AG10803 (cell line): ENCODE data around the gene HMGB1.
"Not testable (repeated sequence)": the region's sequence is repeated elsewhere in the genome, so short reads cannot be mapped to it uniquely, and the experiment has no call there.

Source experiments
- DNase-seq: peaks from one replicate; pipeline ENCODE4 v3.0.0; 2010; ENCODE audit warnings: low read depth
- H3K4me3 ChIP-seq: 2 replicates; pipeline ENCODE4 v1.5.1; 2011; ENCODE audit warnings: mild to moderate bottlenecking, low read length, control low read depth
- CTCF ChIP-seq: conservative IDR thresholded peaks from 2 replicates; pipeline ENCODE4 v1.5.1; 2011; ENCODE audit warnings: mild to moderate bottlenecking, low read length, control low read depth, inconsistent platforms

HMGB1 gene

GRCh38 chr13:30443957-30444404 lies 21.8 kb downstream of the HMGB1 start:
- no peak overlapping the region for H3K4me3 ChIP-seq

DNA sequence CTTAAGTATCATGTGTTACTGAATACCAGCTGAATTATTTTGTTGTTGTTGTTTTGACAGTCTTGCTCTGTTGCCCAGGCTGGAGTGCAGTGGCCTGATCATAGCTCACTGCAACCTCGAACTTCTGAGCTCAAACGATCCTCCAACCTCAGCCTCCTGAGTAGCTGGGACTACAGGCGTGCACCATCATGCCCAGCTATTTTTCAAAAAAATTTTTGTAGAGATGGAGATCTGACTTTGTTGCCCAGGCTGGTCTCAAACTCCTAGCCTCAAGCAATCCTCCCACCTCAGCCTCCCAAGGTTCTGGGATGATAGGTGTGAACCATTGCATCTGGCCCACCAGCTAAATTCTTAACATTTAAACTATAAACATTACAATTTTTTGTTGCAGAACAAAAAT lies 22.2 kb downstream of the HMGB1 start:
- DNase-seq, H3K4me3 ChIP-seq: not testable (repeated sequence)

More at GRCh38 chr13:30443957-30444404, 21.8 kb downstream of the HMGB1 start:
- no peak for TF ChIP-seq CTCF
- no peak for DNase-seq

DNA sequence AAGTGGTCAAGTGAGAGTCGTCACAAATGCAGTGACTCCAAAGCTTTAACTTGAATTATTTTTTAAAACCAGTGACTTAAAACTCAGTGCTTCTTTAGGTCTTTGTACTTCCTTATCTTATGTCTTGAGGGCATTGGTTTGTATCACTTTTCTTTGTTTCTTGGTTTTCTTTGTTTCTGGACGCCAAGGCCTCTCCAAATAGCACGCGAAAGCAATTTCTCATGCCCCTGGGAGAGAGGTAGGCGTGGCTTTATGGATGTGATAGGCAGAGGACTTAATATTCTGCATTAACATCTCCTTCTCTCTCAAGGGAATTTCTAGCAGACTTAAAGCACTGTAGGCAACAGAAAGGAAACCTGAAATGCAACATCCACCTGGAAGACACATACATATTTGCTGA lies 22.8 kb downstream of the HMGB1 start:
- H3K4me3 ChIP-seq = no peak overlapping the region
- DNase-seq = no peak
- TF ChIP-seq CTCF = no peak

GRCh38 chr13:30440910-30441703 lies 24.6 kb downstream of the HMGB1 start:
- no peak for TF ChIP-seq CTCF
- no peak overlapping the region for H3K4me3 ChIP-seq
- DNase-seq = no peak

- no peak for TF ChIP-seq CTCF
- H3K4me3 ChIP-seq = no peak overlapping the region
- DNase-seq = no peak
These were observed 27.4 kb downstream of the HMGB1 start for GRCh38 chr13:30438286-30438685.

- no peak overlapping the region for H3K4me3 ChIP-seq
- no peak for DNase-seq
- no peak for TF ChIP-seq CTCF
These were observed 28.6 kb downstream of the HMGB1 start for GRCh38 chr13:30437177-30437576.

DNA sequence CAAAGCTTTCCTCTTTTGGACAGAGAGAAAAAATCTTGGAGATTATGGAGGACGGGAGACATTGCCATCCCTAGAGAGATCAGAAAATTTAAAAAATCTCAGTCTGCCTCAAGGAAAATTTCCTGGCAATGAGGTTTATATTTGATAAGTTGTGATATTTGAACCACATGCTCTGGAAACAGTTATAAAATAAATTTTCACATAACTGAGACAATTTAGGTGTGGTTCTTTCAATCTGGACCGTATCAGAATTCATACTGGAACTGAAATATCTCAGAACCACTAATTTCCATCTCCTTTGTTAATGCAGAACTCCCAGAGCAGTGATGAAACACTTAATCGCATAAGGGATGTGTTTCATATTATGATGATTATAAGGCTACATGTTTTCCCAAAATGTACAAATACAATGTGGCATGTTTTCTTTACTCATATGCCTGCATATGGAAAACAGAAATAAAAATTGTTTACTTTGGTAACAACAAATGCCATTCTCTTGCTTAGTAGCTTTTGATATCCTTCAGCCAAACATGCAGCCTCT lies 29.8 kb downstream of the HMGB1 start:
- no peak overlapping the region for H3K4me3 ChIP-seq
- DNase-seq = no peak
- no peak for TF ChIP-seq CTCF
